Common myeloid progenitor, CD34-positive (primary cell): Measurements from ENCODE around the gene RNF166.

ENCODE experiments used
- CTCF ChIA-PET: fragments of 350-600 bp; sonication (Branson Sonifier 250); formaldehyde crosslinking; loops from one replicate; lab custom pipeline; 2021; ENCODE audit warnings: antibody characterized with exemption; lab: Charles Lee
- POLR2A ChIA-PET: fragments of 350-600 bp; sonication (Branson Sonifier 250); formaldehyde crosslinking; loops from one replicate; lab custom pipeline; 2021; ENCODE audit warnings: antibody characterized with exemption; lab: Charles Lee
- DNase-seq, 3 donors: peaks; one replicate each; pipeline versions ENCODE4 v3.0.0 to v3.0.0-alpha.2; 2013
- H3K27ac ChIP-seq, 2 experiments: 1 replicate in 1 of 2; 2 replicates in 1 of 2; pipeline ENCODE4 v1.7.0; 2013; ENCODE audit warnings: inconsistent platforms in 2 of 2, low read length in 2 of 2, mild to moderate bottlenecking in 2 of 2, low read depth in 1 of 2, moderate library complexity in 1 of 2; ENCODE audit not compliant: severe bottlenecking in 2 of 2, insufficient read depth in 1 of 2, poor library complexity in 1 of 2
- H3K27me3 ChIP-seq, 5 experiments: replicated peaks in 2 of 5; 1 replicate in 3 of 5; 2 replicates in 2 of 5; pipeline versions ENCODE4 v1.6.1 to v1.7.0; 2013; ENCODE audit warnings: low read length in 4 of 5, mild to moderate bottlenecking in 2 of 5, moderate library complexity in 2 of 5, inconsistent platforms in 1 of 5; ENCODE audit not compliant: insufficient read depth in 5 of 5, control insufficient read depth in 4 of 5
- H3K36me3 ChIP-seq, 4 experiments: 1 replicate in 2 of 4; 2 replicates in 2 of 4; pipeline versions ENCODE4 v1.6.1 to v1.7.0; 2013; ENCODE audit warnings: low read length in 3 of 4, control low read depth in 1 of 4, mild to moderate bottlenecking in 1 of 4; ENCODE audit not compliant: control insufficient read depth in 4 of 4, insufficient read depth in 4 of 4
- H3K4me1 ChIP-seq, 4 experiments: 1 replicate in 3 of 4; 2 replicates in 1 of 4; pipeline versions ENCODE4 v1.6.1 to v1.7.1; 2013; ENCODE audit warnings: low read length in 3 of 4, mild to moderate bottlenecking in 3 of 4, control low read depth in 1 of 4, inconsistent platforms in 1 of 4, moderate library complexity in 1 of 4; ENCODE audit not compliant: control insufficient read depth in 4 of 4, insufficient read depth in 4 of 4; ENCODE audit errors: control extremely low read depth in 1 of 4
- H3K4me3 ChIP-seq, 7 experiments: 1 replicate in 4 of 7; 2 replicates in 3 of 7; pipeline versions ENCODE4 v1.5.1 to v1.7.0; 2013; ENCODE audit warnings: mild to moderate bottlenecking in 7 of 7, low read length in 6 of 7, moderate library complexity in 6 of 7, inconsistent platforms in 2 of 7, low read depth in 2 of 7, control low read depth in 1 of 7; ENCODE audit not compliant: insufficient read depth in 4 of 7, control insufficient read depth in 1 of 7; ENCODE audit errors: extremely low read depth in 1 of 7
- H3K9me3 ChIP-seq, 5 experiments: 1 replicate in 4 of 5; 2 replicates in 1 of 5; pipeline versions ENCODE4 v1.6.1 to v1.7.1; 2013; ENCODE audit warnings: low read length in 4 of 5, mild to moderate bottlenecking in 2 of 5, inconsistent platforms in 1 of 5, low read depth in 1 of 5, moderate library complexity in 1 of 5; ENCODE audit not compliant: control insufficient read depth in 4 of 5, insufficient read depth in 2 of 5; ENCODE audit errors: control extremely low read depth in 1 of 5
- WGBS: methylation state at CpG from one replicate; pipeline ENCODE4 v1.1.5; 2013; ENCODE audit not compliant: insufficient coverage; 5-methylcytosine and 5-hydroxymethylcytosine counted together

The RNF166 gene

DNA sequence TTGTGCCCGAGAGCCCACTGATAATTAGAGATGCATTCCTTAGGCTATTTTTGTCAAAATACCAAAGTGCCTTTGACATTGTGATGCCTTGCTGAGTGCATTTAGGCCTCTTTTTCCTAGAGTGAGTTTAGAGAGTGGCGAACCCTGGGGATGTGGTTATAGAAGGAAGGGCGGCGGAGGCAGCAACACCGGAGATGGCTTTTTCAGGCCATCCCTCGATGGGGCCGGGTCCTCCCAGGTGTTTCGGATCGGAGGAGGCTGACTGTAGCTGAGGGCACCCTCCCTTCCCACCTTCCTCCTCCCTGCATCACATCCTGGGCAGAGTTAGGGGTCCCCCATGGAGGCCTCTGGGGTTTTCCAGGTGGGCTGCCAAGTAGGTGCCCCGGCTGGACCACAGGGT is 13.3 kb downstream of the RNF166 start:
- DNase-seq: no peak
- Histone ChIP-seq H3K9me3 (no peaks in the 10 kb centered on the region), H3K4me3 (peak overlapping the region in 2 of 7 experiments; percentile 11 to 57), H3K4me1 (peaks cover 2 to 53% (median 36%) of the 10 kb centered on the region in 4 experiments), H3K27me3 (no peaks in the 10 kb centered on the region), H3K36me3 (peaks cover 0 to 33% (median 22%) of the 10 kb centered on the region in 4 experiments), H3K27ac (no peak overlapping the region)
- WGBS: 50% methylated on average over 2 of the region's 10 CpGs
- ChIA-PET CTCF (interaction anchor here (1.6 kb wide), 1 partner anchor 9 kb away, joined by 5 read pairs; no protein-coding TSS in a partner anchor), POLR2A (interaction anchor here (1.5 to 2.2 kb wide), 3 partner anchors 8 to 14 kb away, joined by 6 to 15 read pairs (median 9); partner anchors contain the start of genes CTU2 and RNF166)

DNA sequence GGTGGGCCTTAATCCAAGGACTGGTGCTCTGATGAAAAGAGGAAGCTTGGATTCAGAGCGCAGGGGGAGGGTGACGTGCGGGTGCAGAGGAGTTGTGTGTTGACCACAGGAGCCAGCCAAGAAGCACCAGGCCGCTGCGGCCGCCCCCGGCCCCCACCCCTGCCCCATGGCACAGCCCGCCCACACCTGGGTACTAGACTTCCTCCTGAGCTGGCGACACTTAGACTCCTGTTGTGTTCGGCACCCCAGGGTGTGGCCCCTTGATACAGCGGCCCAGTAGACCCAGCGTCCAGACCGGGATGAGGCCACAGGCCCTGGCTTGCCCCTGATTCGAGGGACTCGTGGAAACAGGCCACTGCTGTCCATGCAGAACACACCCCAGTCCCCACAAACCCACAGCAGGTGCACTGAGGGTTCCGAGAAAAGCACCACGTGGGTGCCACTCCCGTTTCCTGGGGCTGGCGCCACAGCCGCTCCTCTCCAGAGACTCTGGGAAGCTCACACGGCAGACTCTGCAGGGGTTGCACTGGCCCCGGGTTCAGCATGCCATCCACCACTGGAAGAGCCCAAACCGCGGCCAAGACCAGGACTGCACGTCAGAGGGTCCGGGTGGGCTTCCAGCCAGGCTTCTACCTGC is 14.2 kb downstream of the RNF166 start:
- Histone ChIP-seq H3K27ac (no peak overlapping the region), H3K4me1 (peaks cover 2 to 56% (median 39%) of the 10 kb centered on the region in 4 experiments), H3K9me3 (no peaks in the 10 kb centered on the region), H3K27me3 (no peaks in the 10 kb centered on the region), H3K36me3 (peaks cover 0 to 25% (median 14%) of the 10 kb centered on the region in 4 experiments), H3K4me3 (peak overlapping the region in 4 of 7 experiments; percentile 1 to 57 (median 20))
- 14% methylated on average over 25 of the region's 26 CpGs for WGBS
- CTCF ChIA-PET: interaction anchor here (1.6 kb wide), 1 partner anchor 10 kb away, joined by 5 read pairs; no protein-coding TSS in a partner anchor
- DNase-seq: peak; percentile 60 to 96 (median 92)
- POLR2A ChIA-PET: interaction anchor here (0.9 to 2.2 kb wide), 4 partner anchors 9 to 38 kb away, joined by 3 to 15 read pairs (median 8); partner anchors contain the start of genes CTU2 and RNF166

DNA sequence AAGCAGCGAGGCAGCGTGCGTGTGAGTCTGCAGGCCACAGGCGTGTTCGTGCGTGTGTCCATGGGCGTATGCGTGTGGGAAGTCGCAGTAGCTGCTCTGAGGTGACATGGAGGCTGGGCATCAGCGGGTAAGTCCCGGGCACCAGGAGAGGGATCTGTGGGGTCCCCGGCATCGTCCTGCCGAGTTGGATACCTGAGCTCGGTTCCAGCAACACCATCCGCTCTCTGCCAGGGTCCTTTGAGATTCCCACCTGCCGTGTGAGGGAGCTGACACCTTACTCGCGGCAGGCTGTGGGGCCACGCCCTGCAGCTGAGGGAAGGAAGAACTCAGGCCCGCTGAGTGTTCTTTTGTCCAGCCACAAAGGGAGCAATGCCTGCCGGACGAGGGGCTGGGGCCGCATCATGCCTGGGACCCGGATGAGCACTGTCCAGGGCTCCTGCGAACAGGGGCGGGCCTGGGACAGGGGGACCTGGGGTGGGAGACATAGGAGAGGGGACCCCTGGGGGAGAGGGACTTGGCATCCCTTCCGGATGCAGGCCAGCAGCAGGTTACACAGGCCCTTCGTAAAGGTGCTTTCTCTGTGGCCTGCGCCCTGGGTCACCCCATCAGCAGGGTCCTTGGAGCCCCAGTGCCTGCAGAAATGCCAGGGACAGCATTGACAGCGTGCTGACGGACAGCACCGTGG is 14.9 kb downstream of the RNF166 start:
- Histone ChIP-seq H3K9me3 (no peaks in the 10 kb centered on the region), H3K27me3 (no peaks in the 10 kb centered on the region), H3K27ac (no peak overlapping the region), H3K36me3 (peaks cover 0 to 17% (median 9%) of the 10 kb centered on the region in 4 experiments), H3K4me3 (no peak overlapping the region), H3K4me1 (peaks cover 2 to 62% (median 45%) of the 10 kb centered on the region in 4 experiments)
- no peak for DNase-seq
- CTCF ChIA-PET: interaction anchor here (1.6 kb wide), 1 partner anchor 11 kb away, joined by 5 read pairs; no protein-coding TSS in a partner anchor
- POLR2A ChIA-PET: interaction anchor here (0.9 to 2.2 kb wide), 4 partner anchors 10 to 38 kb away, joined by 3 to 15 read pairs (median 8); partner anchors contain the start of genes CTU2 and RNF166
- WGBS: 89% methylated on average over 33 of the region's 33 CpGs

DNA sequence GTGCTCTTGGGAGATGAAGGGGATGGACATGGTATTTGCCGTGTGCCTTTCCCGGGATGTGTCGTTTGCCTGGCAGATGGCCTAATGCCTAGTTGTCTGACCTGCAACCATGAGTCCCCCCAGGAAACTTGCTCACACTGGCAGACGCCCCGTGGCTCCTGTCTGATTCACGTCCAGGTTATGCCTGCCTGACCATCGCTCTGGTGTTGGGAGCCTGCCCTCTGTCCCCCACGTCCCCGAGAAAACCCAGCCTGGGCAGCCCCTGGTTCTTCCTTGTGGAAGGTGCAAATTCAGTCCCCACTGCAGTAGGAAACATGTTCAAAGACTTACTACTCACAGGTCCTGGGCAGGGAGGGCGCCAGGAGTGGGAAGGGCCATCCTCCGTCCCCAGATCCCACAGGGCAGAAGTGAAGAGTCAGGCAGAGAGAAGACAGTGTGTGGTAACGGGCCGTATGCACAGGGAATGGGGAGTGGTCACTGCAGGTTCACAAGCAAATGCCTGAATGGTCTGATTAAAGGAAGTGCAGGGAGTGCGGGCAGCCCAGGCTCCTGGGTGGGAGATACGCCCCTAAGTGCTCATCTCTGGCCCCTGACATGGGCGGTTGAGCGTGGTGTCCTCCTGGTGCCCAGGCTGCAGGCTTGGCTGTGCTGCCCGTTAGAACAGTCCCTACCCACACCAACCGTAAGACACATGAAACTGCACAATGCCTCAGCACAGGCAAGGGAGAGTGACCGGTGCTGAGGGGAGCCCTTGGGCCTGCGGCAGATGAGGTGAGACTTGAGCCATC is 15.7 kb downstream of the RNF166 start:
- Histone ChIP-seq H3K27me3 (no peaks in the 10 kb centered on the region), H3K36me3 (peaks cover 0 to 10% (median 5%) of the 10 kb centered on the region in 4 experiments), H3K4me1 (peaks cover 2 to 69% (median 50%) of the 10 kb centered on the region in 4 experiments), H3K4me3 (no peak overlapping the region), H3K9me3 (no peaks in the 10 kb centered on the region), H3K27ac (no peak overlapping the region)
- ChIA-PET POLR2A (interaction anchor here (1.8 to 2.2 kb wide), 2 partner anchors 11 to 13 kb away, joined by 9 to 15 read pairs; no protein-coding TSS in a partner anchor), CTCF (no interaction called here)
- no peak for DNase-seq
- 86% methylated on average over 19 of the region's 21 CpGs for WGBS

DNA sequence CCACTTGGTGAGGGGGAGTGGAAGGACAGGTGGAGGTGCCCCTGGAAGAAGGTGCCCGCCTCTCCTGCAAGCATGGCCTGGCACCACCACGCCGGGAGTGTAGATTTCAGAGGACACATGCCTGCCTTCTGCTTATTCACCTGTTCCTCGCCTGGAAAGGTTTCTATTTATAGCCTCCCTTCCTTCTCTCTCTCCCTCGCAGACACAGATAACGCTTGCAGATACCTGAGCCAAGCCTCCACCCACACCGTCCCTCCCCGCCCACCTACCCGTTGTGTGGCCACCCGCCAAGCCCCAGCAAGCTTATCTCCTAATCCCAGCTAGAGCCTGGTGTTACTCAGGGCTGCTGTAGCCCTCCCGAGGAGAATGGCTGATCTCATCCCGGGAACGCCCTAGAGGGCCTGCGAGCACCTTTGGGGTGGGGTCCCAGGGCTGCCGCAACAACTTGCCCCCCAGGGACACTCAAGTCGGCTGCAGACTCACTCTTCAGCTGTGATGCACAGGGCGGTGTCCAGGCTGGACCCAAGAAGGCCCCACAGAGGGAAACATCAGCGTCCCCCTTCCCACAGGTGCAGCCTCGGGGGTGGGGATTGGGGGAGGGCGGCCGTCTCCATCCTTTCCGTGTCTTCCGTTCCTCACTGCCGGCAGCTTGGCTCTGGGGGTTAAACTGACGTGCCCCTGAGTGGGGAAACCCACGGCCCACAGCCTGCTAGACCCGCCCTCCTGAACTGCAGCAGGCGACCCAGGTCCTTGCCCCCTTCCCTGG is 18.0 kb downstream of the RNF166 start:
- peak in 2 of 3 donors; percentile 26 to 48 for DNase-seq
- 51% methylated on average over 28 of the region's 28 CpGs for WGBS
- no peaks in the 10 kb centered on the region for H3K27me3 ChIP-seq
- ChIA-PET CTCF (interaction anchor here (3.2 to 3.3 kb wide), 2 partner anchors 13 to 16 kb away, joined by 11 to 24 read pairs; no protein-coding TSS in a partner anchor), POLR2A (interaction anchor here (1.2 kb wide), 1 partner anchor 14 kb away, joined by 4 read pairs; no protein-coding TSS in a partner anchor)
- no peak overlapping the region for H3K4me3 ChIP-seq
- no peaks in the 10 kb centered on the region for H3K9me3 ChIP-seq
- H3K4me1 ChIP-seq: peaks cover 2 to 71% (median 47%) of the 10 kb centered on the region in 4 experiments
- no peak overlapping the region for H3K27ac ChIP-seq
- H3K36me3 ChIP-seq: no peaks in the 10 kb centered on the region

DNA sequence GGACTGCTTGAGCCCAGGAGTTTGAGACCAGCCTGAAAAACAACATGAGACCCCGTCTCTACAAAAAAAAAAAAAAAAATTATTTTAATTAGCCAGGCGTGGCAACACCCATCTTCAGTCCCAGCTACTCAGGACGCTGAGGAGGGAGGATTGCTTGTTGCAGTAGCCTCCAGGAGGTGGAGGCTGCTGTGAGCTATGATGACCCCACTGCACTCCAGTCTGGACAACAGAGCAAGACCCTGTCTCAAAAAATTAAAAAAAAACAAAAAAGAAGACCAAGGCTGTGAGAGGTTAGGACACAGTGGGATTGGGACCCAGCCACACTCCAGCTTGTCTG is 18.6 kb downstream of the RNF166 start:
- Histone ChIP-seq H3K9me3 (no peaks in the 10 kb centered on the region), H3K36me3 (no peaks in the 10 kb centered on the region), H3K27ac (no peak overlapping the region), H3K27me3 (no peaks in the 10 kb centered on the region), H3K4me3 (no peak overlapping the region), H3K4me1 (peaks cover 2 to 65% (median 42%) of the 10 kb centered on the region in 4 experiments)
- POLR2A ChIA-PET: interaction anchor here (1.2 to 1.4 kb wide), 2 partner anchors 13 to 15 kb away, joined by 4 to 5 read pairs; no protein-coding TSS in a partner anchor
- WGBS: 94% methylated on average over 2 of the region's 3 CpGs
- no peak for DNase-seq
- CTCF ChIA-PET: interaction anchor here (3.2 to 3.3 kb wide), 2 partner anchors 13 to 17 kb away, joined by 11 to 24 read pairs; no protein-coding TSS in a partner anchor
